HCT116 (cell line): Measurements from ENCODE around the gene SNTB2. TPM values are rescaled to one million over a fixed set of nuclear protein-coding genes. Genes with fewer than 3 reads are reported as not detected.

ENCODE experiments used
- ATAC-seq: fragments of 200-7000 bp; cut with Tn5 transposase; 2 replicates; pipeline ENCODE4 v1.9.1; 2020; ENCODE audit warnings: mild to moderate bottlenecking, moderate library complexity
- BruUV-seq: library from RNA; stranded (reverse); fragments of 400-500 nt; replicated peaks from 2 replicates; lab custom pipeline; 2021; lab: Mats Ljungman, UMichigan
- CTCF ChIA-PET: fragments of 300-600 bp; sonication (Branson Sonifier 250); formaldehyde crosslinking; loops from one replicate; lab custom pipeline; 2021; ENCODE audit warnings: antibody characterized with exemption; lab: Charles Lee
- POLR2A ChIA-PET: fragments of 300-600, 350-600 bp; sonication (Branson Sonifier 250); formaldehyde crosslinking; loops from one replicate; lab custom pipeline; 2021; ENCODE audit warnings: antibody characterized with exemption; lab: Charles Lee
- RAD21 ChIA-PET, 2 experiments: fragments of 300-600 bp; sonication (Branson Sonifier 250); formaldehyde crosslinking; loops; one replicate each; lab custom pipeline; 2023; ENCODE audit warnings: low total read pairs in 2 of 2; ENCODE audit not compliant: uncharacterized antibody in 2 of 2, unreplicated experiment in 2 of 2, low non-redundant PET in 1 of 2; lab: Charles Lee
- DNase-seq: peaks from one replicate; pipeline ENCODE4 v3.0.0-alpha.2; 2010; ENCODE audit warnings: low read depth, low spot score
- H2AFZ ChIP-seq: fragments of 200-600 bp; shearing (Covaris generic), sonication (generic); 2 replicates; pipeline ENCODE4 v1.6.1; 2017; ENCODE audit warnings: low read depth, mixed run types, mixed read lengths, antibody characterized with exemption, low read length; ENCODE audit not compliant: poor library complexity, severe bottlenecking
- H3K27ac ChIP-seq: 2 replicates; pipeline ENCODE4 v1.5.1; 2012; ENCODE audit warnings: low read depth, low read length
- H3K27me3 ChIP-seq: fragments of 200-600 bp; sonication (generic); 2 replicates; pipeline ENCODE4 v1.6.1; 2016; ENCODE audit warnings: mixed run types, low read length, mixed read lengths; ENCODE audit not compliant: insufficient read depth
- H3K36me3 ChIP-seq, 2 experiments: fragments of 200-500 bp in 1 of 2; fragments of 200-600 bp in 1 of 2; sonication (Bioruptor generic) in 1 of 2; sonication (generic) in 1 of 2; 2 replicates each; pipeline versions ENCODE4 v1.5.1 to v1.6.1; 2014 to 2016; ENCODE audit warnings: low read length in 2 of 2, inconsistent platforms in 1 of 2, mixed read lengths in 1 of 2, mixed run types in 1 of 2; ENCODE audit not compliant: insufficient read depth in 2 of 2, control insufficient read depth in 1 of 2
- H3K4me1 ChIP-seq, 2 experiments: fragments of 200-600 bp in 1 of 2; sonication (generic) in 1 of 2; 2 replicates each; pipeline versions ENCODE4 v1.5.1 to v1.6.1; 2012 to 2017; ENCODE audit warnings: low read length in 2 of 2, inconsistent platforms in 1 of 2, mild to moderate bottlenecking in 1 of 2, mixed read lengths in 1 of 2, mixed run types in 1 of 2, moderate library complexity in 1 of 2; ENCODE audit not compliant: insufficient read depth in 2 of 2, control insufficient read depth in 1 of 2
- H3K4me2 ChIP-seq: fragments of 200-600 bp; sonication (generic); 2 replicates; pipeline ENCODE4 v1.6.1; 2017; ENCODE audit warnings: mixed run types, low read length, mixed read lengths
- H3K4me3 ChIP-seq, 2 experiments: fragments of 200-600 bp in 1 of 2; sonication (generic) in 1 of 2; replicated peaks in 1 of 2; 2 replicates each; pipeline ENCODE4 v1.5.1; 2011 to 2016; ENCODE audit warnings: low read length in 2 of 2, control low read depth in 1 of 2, low read depth in 1 of 2, mild to moderate bottlenecking in 1 of 2, mixed read lengths in 1 of 2, mixed run types in 1 of 2
- H3K79me2 ChIP-seq: fragments of 200-600 bp; sonication (generic); 2 replicates; pipeline ENCODE4 v1.6.1; 2017; ENCODE audit warnings: mild to moderate bottlenecking, mixed run types, low read length, moderate library complexity, mixed read lengths; ENCODE audit not compliant: insufficient read depth
- H3K9ac ChIP-seq: fragments of 200-600 bp; sonication (generic); 2 replicates; pipeline ENCODE4 v1.6.1; 2016; ENCODE audit warnings: low read length, mixed read lengths
- H3K9me2 ChIP-seq: fragments of 200-600 bp; sonication (generic), shearing (Covaris generic); 2 replicates; pipeline ENCODE4 v1.6.1; 2017; ENCODE audit warnings: mixed run types, mild to moderate bottlenecking, moderate library complexity; ENCODE audit not compliant: insufficient read depth
- H3K9me3 ChIP-seq, 2 experiments: fragments of 200-500 bp in 1 of 2; fragments of 200-600 bp in 1 of 2; sonication (Bioruptor generic) in 1 of 2; sonication (generic) in 1 of 2; 2 replicates each; pipeline ENCODE4 v1.6.1; 2014 to 2017; ENCODE audit warnings: low read length in 2 of 2, mixed read lengths in 2 of 2, inconsistent platforms in 1 of 2, low read depth in 1 of 2, mild to moderate bottlenecking in 1 of 2, mixed run types in 1 of 2, moderate library complexity in 1 of 2; ENCODE audit not compliant: control insufficient read depth in 1 of 2, insufficient read depth in 1 of 2
- H4K20me1 ChIP-seq: fragments of 200-600 bp; sonication (generic), shearing (Covaris generic); 2 replicates; pipeline ENCODE4 v1.6.1; 2017; ENCODE audit warnings: mixed run types, mild to moderate bottlenecking, moderate library complexity; ENCODE audit not compliant: insufficient read depth
- EZH2phosphoT487 ChIP-seq: fragments of 200-600 bp; IDR thresholded peaks from 2 replicates; pipeline ENCODE4 v1.6.1; 2018; ENCODE audit warnings: antibody characterized with exemption, borderline replicate concordance
- FOSL1 ChIP-seq: IDR thresholded peaks from 2 replicates; pipeline ENCODE4 v1.6.1; 2012; ENCODE audit warnings: low read depth
- JUND ChIP-seq: IDR thresholded peaks from 2 replicates; pipeline ENCODE4 v1.6.1; 2012
- RAD21 ChIP-seq: IDR thresholded peaks from 2 replicates; pipeline ENCODE4 v1.6.1; 2012; ENCODE audit warnings: low read depth, mild to moderate bottlenecking
- SIN3A ChIP-seq: IDR thresholded peaks from 2 replicates; pipeline ENCODE4 v1.6.1; 2012; ENCODE audit warnings: low read depth
- SP1 ChIP-seq: IDR thresholded peaks from 2 replicates; pipeline ENCODE4 v1.6.1; 2012; ENCODE audit warnings: low read depth
- ZFX ChIP-seq: fragments of 450-650 bp; IDR thresholded peaks from 2 replicates; pipeline ENCODE4 v1.6.1; 2017
- intact Hi-C: fragments of 100-400 bp; cut with micrococcal nuclease; formaldehyde crosslinking; loops from 2 replicates; pipeline ENCODE4 v1.10.0; 2022
- total RNA-seq: library from RNA; stranded (reverse); gene quantifications from one replicate; pipeline ENCODE4 v1.2.1, GENCODE V29; 2021; ENCODE audit not compliant: unreplicated experiment
- TF ChIP-seq, protein P1 (sequence below): IDR thresholded peaks from 2 replicates; pipeline ENCODE4 v1.6.1; 2012; ENCODE audit warnings: low read depth
- TF ChIP-seq, protein P2 (sequence below): IDR thresholded peaks from 2 replicates; pipeline ENCODE4 v1.6.1; 2011; ENCODE audit warnings: mild to moderate bottlenecking, low read length, moderate library complexity; ENCODE audit not compliant: insufficient replicate concordance; ENCODE audit errors: extremely low read depth
- TF ChIP-seq, protein P3 (sequence below): IDR thresholded peaks from 2 replicates; pipeline ENCODE4 v1.6.1; 2012

SNTB2 gene
- total RNA-seq, 1 experiment from 2014 or later, result 38.1 TPM

DNA sequence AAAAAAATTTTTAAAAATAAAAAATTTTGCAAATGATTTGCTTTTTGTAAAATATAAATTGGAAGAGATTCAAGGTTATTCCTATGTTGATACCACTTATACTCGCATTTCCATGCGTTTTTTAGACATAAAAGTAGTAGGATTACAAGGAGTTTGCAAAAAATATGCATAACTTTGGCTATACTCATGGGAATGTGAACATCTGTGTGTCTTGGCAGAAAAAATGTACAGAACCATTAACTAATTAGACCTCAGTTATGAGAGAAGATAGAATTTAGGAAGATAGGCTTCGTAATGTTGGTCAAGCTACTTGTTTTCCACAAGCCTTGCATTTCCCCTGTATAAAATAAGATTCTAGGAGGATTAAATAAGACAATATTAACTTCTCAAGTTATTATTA lies 63.1 kb downstream of the SNTB2 start:
- no TSS peak for BruUV-seq
- H3K79me2 ChIP-seq, result peaks cover 4% of the 10 kb centered on the region; the same call in 1 of the 2 replicates

More for the DNA sequence above, 63.1 kb downstream of the SNTB2 start:
- CTCF ChIA-PET, result no interaction called here
- H4K20me1 ChIP-seq, result no peaks in the 10 kb centered on the region
- H3K4me3 ChIP-seq, result no peak overlapping the region
- ATAC-seq (no peak), DNase-seq (no peak)
- TF ChIP-seq ZFX (no peak), SP1 (no peak), SIN3A (no peak), RAD21 (no peak), EZH2phosphoT487 (no peak), FOSL1 (no peak), JUND (no peak)
- TF ChIP-seq, protein P1, sequence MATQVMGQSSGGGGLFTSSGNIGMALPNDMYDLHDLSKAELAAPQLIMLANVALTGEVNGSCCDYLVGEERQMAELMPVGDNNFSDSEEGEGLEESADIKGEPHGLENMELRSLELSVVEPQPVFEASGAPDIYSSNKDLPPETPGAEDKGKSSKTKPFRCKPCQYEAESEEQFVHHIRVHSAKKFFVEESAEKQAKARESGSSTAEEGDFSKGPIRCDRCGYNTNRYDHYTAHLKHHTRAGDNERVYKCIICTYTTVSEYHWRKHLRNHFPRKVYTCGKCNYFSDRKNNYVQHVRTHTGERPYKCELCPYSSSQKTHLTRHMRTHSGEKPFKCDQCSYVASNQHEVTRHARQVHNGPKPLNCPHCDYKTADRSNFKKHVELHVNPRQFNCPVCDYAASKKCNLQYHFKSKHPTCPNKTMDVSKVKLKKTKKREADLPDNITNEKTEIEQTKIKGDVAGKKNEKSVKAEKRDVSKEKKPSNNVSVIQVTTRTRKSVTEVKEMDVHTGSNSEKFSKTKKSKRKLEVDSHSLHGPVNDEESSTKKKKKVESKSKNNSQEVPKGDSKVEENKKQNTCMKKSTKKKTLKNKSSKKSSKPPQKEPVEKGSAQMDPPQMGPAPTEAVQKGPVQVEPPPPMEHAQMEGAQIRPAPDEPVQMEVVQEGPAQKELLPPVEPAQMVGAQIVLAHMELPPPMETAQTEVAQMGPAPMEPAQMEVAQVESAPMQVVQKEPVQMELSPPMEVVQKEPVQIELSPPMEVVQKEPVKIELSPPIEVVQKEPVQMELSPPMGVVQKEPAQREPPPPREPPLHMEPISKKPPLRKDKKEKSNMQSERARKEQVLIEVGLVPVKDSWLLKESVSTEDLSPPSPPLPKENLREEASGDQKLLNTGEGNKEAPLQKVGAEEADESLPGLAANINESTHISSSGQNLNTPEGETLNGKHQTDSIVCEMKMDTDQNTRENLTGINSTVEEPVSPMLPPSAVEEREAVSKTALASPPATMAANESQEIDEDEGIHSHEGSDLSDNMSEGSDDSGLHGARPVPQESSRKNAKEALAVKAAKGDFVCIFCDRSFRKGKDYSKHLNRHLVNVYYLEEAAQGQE, result no peak
- TF ChIP-seq, protein P2, sequence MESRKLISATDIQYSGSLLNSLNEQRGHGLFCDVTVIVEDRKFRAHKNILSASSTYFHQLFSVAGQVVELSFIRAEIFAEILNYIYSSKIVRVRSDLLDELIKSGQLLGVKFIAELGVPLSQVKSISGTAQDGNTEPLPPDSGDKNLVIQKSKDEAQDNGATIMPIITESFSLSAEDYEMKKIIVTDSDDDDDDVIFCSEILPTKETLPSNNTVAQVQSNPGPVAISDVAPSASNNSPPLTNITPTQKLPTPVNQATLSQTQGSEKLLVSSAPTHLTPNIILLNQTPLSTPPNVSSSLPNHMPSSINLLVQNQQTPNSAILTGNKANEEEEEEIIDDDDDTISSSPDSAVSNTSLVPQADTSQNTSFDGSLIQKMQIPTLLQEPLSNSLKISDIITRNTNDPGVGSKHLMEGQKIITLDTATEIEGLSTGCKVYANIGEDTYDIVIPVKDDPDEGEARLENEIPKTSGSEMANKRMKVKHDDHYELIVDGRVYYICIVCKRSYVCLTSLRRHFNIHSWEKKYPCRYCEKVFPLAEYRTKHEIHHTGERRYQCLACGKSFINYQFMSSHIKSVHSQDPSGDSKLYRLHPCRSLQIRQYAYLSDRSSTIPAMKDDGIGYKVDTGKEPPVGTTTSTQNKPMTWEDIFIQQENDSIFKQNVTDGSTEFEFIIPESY, result no peak
- TF ChIP-seq, protein P3, sequence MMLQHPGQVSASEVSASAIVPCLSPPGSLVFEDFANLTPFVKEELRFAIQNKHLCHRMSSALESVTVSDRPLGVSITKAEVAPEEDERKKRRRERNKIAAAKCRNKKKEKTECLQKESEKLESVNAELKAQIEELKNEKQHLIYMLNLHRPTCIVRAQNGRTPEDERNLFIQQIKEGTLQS, result no peak
- RAD21 ChIA-PET, result no interaction called here
- H3K4me1 ChIP-seq, result no peaks in the 10 kb centered on the region
- H3K9ac ChIP-seq, result no peak overlapping the region
- no peak overlapping the region for H3K4me2 ChIP-seq
- no peak overlapping the region for H2AFZ ChIP-seq
- H3K27ac ChIP-seq, result no peak overlapping the region
- peaks cover 5% of the 10 kb centered on the region in 2 experiments; a peak in 3 of 4 replicates for H3K36me3 ChIP-seq
- no peaks in the 10 kb centered on the region for H3K9me3 ChIP-seq
- intact Hi-C loops, result no loop called here
- POLR2A ChIA-PET, result no interaction called here
- no peaks in the 10 kb centered on the region for H3K27me3 ChIP-seq
- H3K9me2 ChIP-seq, result no peaks in the 10 kb centered on the region
